HFF-Myc (cell line): ENCODE measurements around the gene GPR108.

Experiments
- DNase-seq: peaks from one replicate; pipeline ENCODE4 v3.0.0-alpha.2; 2011; ENCODE audit warnings: low read depth; ENCODE audit errors: extremely low read depth
- H3K4me3 ChIP-seq: replicated peaks from 2 replicates; pipeline ENCODE4 v1.5.1; 2011; ENCODE audit warnings: low read depth, mild to moderate bottlenecking, control low read depth, low read length
- TF ChIP-seq, protein P1 (sequence below): IDR thresholded peaks from 2 replicates; pipeline ENCODE4 v1.5.1; 2012; ENCODE audit warnings: mild to moderate bottlenecking, low read depth, low read length, control low read depth; ENCODE audit errors: missing control alignments

The GPR108 gene

DNA sequence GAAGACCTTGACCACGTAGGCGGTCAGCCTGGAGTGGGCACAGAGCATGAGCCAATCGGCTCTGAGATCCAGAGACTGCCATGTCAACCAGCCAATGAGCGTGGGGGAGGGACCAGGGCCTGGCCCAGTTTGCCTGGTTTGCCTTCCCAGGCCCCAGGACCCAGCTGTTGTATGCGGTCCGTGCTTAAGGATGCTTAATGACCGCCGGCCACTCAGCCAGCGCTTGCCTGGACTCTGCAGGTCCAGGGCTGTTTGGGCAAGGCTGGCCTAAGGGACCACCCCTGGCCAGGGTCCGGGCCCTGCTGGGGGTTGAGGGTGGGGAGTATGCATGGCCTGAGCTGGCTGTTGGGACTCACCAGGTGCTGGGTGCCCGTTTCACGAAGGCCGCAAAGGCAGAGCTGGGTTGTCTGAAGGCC lies 44.3 kb downstream of the GPR108 start:
- H3K4me3 ChIP-seq: no peak overlapping the region
- TF ChIP-seq, protein P1, sequence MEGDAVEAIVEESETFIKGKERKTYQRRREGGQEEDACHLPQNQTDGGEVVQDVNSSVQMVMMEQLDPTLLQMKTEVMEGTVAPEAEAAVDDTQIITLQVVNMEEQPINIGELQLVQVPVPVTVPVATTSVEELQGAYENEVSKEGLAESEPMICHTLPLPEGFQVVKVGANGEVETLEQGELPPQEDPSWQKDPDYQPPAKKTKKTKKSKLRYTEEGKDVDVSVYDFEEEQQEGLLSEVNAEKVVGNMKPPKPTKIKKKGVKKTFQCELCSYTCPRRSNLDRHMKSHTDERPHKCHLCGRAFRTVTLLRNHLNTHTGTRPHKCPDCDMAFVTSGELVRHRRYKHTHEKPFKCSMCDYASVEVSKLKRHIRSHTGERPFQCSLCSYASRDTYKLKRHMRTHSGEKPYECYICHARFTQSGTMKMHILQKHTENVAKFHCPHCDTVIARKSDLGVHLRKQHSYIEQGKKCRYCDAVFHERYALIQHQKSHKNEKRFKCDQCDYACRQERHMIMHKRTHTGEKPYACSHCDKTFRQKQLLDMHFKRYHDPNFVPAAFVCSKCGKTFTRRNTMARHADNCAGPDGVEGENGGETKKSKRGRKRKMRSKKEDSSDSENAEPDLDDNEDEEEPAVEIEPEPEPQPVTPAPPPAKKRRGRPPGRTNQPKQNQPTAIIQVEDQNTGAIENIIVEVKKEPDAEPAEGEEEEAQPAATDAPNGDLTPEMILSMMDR: no peak
- DNase-seq: no peak

DNA sequence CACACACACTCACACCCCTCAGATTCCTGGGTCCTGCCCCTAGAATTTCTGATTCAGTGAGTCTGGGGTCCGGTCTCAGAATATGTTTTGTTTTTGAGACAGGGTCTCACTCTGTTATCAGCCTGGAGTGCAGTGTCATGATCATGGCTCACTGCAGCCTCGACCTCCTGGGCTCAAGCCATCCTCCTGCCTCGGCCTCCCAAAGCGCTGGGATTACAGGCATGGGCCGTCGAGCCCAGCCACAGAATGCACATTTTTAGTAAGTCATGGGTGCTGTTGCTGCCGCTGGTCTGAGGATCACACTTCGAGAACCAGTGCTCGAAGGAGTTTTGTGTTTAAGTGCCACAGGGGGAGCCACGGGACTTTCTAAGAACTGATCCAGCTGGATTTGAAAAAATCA lies 45.4 kb downstream of the GPR108 start:
- TF ChIP-seq, protein P1: no peak
- DNase-seq: no peak
- no peak overlapping the region for H3K4me3 ChIP-seq

DNA sequence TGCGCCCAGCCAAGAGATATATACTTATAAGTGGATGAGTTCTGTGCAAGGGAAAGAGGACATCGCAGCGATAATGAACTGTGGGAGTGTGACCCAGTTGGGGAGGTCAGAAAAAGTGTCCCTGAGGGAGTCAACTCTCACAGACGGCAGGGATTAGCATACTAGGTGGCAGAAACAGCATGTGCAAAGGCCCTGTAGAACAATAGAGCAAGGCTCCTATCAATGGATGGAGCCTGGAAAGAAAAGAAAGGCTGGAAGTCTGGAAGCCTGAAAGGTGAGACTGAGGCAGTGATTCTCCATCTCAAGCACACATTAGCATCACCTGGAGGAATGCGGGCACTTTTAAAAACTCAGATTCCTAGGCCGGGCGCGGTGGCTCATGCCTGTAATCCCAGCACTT lies 46.0 kb downstream of the GPR108 start:
- TF ChIP-seq, protein P1: no peak
- DNase-seq: no peak
- H3K4me3 ChIP-seq: no peak overlapping the region

DNA sequence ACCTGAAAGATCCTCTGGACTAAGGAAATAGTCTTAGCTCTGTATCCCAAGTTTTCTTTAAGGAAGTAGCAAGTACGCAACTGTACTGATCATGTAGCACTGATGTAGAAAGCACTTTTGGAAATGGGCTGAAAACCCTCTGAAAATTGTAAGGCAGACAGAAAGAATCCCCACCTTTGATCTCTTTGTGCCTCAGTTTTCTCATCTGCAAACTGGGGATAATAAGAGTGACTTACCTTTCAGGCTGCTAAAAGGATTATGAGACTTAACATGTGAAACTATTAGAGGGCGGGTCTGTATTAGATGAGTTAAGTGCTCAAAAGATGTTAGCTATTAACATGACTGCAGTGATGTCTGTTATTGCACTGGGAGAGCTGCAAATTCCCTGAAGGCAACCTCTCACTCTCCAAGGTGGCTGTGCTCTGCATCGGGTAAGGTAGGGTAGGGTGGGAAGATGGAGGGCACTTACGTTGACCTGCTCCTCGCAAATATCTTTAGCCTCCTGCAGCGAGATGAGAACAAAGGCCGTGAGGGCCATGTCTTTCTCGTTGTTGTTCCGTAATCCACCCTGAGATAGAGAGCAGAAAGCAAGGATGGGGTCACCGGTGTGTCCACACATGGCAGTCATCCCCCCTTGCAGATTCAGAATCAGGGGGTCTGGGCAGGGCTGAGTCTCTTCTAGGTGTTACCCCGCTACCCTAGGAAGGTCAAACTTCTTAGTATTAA lies 47.1 kb downstream of the GPR108 start:
- DNase-seq: no peak
- H3K4me3 ChIP-seq: no peak overlapping the region
- TF ChIP-seq, protein P1: no peak

DNA sequence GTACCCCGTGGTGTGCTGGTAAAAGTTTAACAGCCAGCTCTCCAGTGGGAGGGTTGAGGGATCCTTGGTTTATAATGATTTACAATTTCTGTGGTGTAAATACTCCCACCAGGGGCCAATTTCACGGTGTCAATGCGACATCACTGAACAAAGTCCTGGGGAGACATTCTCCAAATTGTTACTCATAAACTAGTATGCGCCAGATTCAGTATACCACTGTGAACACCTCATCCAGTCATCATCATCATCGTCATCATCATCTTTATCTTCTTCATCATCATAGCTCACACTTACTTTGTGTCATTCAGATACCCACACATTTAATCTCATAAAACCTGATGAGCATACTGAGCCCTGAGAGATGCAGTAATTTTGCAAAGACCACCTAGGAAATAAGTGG lies 50.3 kb downstream of the GPR108 start:
- TF ChIP-seq, protein P1: no peak
- no peak overlapping the region for H3K4me3 ChIP-seq
- DNase-seq: no peak

DNA sequence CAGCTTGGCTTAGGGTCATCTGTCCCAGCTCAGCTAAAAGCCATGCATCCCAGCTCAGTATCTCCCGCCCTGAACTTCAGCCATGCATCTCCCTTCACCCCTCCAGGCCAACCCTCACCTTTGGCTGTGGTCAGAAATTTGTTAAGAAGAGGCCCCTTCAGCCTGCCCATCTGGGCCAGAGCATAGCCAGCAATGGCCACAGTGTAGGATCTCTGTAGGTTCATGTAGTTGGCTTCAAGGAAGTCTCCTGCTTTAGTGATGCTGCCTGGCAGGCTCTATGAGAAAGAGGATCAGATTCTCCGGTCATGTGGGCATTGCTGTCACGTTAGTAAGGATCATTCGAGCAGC lies 50.8 kb downstream of the GPR108 start:
- no peak overlapping the region for H3K4me3 ChIP-seq
- TF ChIP-seq, protein P1: no peak
- DNase-seq: no peak

DNA sequence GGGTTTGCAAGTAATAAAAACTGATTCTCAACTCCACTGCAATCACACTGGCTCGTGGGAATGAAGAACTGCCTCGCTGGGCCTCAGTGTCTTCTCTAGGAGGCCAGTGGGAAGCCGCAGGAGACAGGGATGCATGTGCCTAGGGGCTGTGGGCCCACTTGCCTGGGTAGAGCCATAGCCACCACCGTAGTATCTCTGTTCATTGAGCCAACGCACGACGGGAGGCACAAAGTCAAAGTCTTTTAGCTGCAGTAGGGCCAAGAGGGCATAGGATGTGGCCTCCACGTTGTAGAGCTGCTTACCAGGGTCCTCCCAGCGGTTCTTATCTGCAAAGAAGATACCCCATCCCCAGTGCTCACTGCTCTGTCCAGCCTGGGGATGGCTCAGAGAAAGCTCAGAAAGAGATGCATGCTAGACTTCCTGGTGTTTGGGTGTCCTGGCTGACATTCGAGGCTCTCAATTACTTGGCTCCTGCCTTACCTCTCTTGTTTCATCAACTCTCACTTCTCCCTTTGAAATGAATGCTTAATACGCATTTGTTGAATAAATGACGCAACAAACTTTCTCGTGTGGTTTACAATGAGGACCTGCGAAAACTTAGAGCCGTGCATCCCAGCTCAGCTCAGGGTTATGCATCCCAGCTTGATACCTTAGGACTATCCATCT lies 51.3 kb downstream of the GPR108 start:
- TF ChIP-seq, protein P1: no peak
- no peak overlapping the region for H3K4me3 ChIP-seq
- DNase-seq: no peak
